Measurements from ENCODE around the gene PDZD4. TPM values are rescaled to one million over a fixed set of nuclear protein-coding genes. Genes with fewer than 3 reads are reported as not detected.

The PDZD4 gene
- total RNA-seq, 5 donors from 2014 or later (not counting 1 experiment from before 2014, with no cell fraction given): 3.7 to 51.3 (median 9.0) TPM

- no peaks in the 10 kb centered on the region for H3K9me3 Mint-ChIP-seq
- CTCF ChIA-PET: no interaction called here
These were observed 50.3 kb downstream of the PDZD4 start for GRCh38 chrX:153779891-153780677.

GRCh38 chrX:153778684-153779101 lies 51.7 kb downstream of the PDZD4 start:
- Histone ChIP-seq H3K4me1 (ENCODE audit: control insufficient read depth in 1 of 2, extremely low read depth in 1 of 2, insufficient read depth in 2 of 2, low read length in 2 of 2) (peaks cover 0 to 8% of the 10 kb centered on the region in 2 experiments), H3K9me3 (no peaks in the 10 kb centered on the region), H3K27me3 (replicated peaks in 1 of 2; ENCODE audit: control insufficient read depth in 2 of 2, extremely low read depth in 1 of 2, insufficient read depth in 2 of 2, low read length in 1 of 2) (peaks cover 0 to 33% of the 10 kb centered on the region in 2 experiments), H3K36me3 (ENCODE audit: control insufficient read depth in 2 of 2, extremely low read depth in 1 of 2, insufficient read depth in 1 of 2, low read length in 1 of 2) (peaks cover 2 to 7% of the 10 kb centered on the region in 2 donors), H3K4me3 (ENCODE audit: control insufficient read depth in 1 of 2, extremely low read depth in 1 of 2, low read length in 1 of 2) (no peak overlapping the region), H3K27ac (ENCODE audit: low read length) (no peak overlapping the region)
- ChIA-PET POLR2A (no interaction called here), CTCF (no interaction called here)
- no peak overlapping the region for H3K27ac Mint-ChIP-seq
- 83% methylated on average over 9 of the region's 16 CpGs for WGBS (ENCODE audit: insufficient coverage)
- DNase-seq (no peak), ATAC-seq (replicated peaks in 1 of 4) (no peak)
- H3K27me3 Mint-ChIP-seq: peaks cover 7 to 8% of the 10 kb centered on the region in 2 donors
- no peaks in the 10 kb centered on the region for H3K9me3 Mint-ChIP-seq
- peaks cover 3 to 7% (median 7%) of the 10 kb centered on the region in 3 donors for H3K4me1 Mint-ChIP-seq
- no peaks in the 10 kb centered on the region for H3K36me3 Mint-ChIP-seq
- no peak overlapping the region for H3K4me3 Mint-ChIP-seq

More at GRCh38 chrX:153779891-153780677, 50.3 kb downstream of the PDZD4 start:
- no peak overlapping the region for H3K27ac ChIP-seq (ENCODE audit: low read length)
- peaks cover 7 to 8% of the 10 kb centered on the region in 2 donors for H3K27me3 Mint-ChIP-seq
- ATAC-seq (replicated peaks in 1 of 4) (peak in 1 of 4 experiments; percentile 27), DNase-seq (no peak)
- no peak overlapping the region for H3K4me3 ChIP-seq (ENCODE audit: control insufficient read depth in 1 of 2, extremely low read depth in 1 of 2, low read length in 1 of 2)
- H3K27ac Mint-ChIP-seq: no peak overlapping the region
- H3K4me1 ChIP-seq (ENCODE audit: control insufficient read depth in 1 of 2, extremely low read depth in 1 of 2, insufficient read depth in 2 of 2, low read length in 2 of 2): peaks cover 0 to 8% of the 10 kb centered on the region in 2 experiments
- H3K4me3 Mint-ChIP-seq: peak overlapping the region in 1 of 3 donors; percentile 24
- peaks cover 2 to 7% of the 10 kb centered on the region in 2 donors for H3K36me3 ChIP-seq (ENCODE audit: control insufficient read depth in 2 of 2, extremely low read depth in 1 of 2, insufficient read depth in 1 of 2, low read length in 1 of 2)
- H3K4me1 Mint-ChIP-seq: peaks cover 3 to 7% (median 7%) of the 10 kb centered on the region in 3 donors
- POLR2A ChIA-PET: no interaction called here
- 72% methylated on average over 9 of the region's 18 CpGs for WGBS (ENCODE audit: insufficient coverage)
- peaks cover 0 to 33% of the 10 kb centered on the region in 2 experiments for H3K27me3 ChIP-seq (replicated peaks in 1 of 2; ENCODE audit: control insufficient read depth in 2 of 2, extremely low read depth in 1 of 2, insufficient read depth in 2 of 2, low read length in 1 of 2)
- H3K36me3 Mint-ChIP-seq: no peaks in the 10 kb centered on the region
- H3K9me3 ChIP-seq: no peaks in the 10 kb centered on the region

DNA sequence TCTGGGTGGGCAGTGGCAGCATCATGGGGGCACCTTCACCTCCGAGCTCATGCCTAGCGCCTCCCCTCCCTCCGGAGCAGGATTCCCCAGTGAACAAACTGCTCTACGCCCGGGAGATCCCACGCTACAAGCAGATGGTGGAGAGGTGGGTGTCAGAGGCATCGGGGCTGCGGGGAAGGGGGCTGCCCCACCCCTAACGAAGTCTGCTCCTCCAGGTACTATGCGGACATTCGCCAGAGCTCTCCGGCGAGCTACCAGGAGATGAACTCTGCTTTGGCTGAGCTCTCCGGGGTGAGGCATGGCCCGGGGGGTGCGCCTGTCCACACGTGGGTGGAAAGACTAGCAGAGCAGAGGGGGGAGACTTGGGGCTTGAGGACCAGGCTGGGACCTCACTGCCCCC lies 52.2 kb downstream of the PDZD4 start:
- peaks cover 0 to 33% of the 10 kb centered on the region in 2 experiments for H3K27me3 ChIP-seq (replicated peaks in 1 of 2; ENCODE audit: control insufficient read depth in 2 of 2, extremely low read depth in 1 of 2, insufficient read depth in 2 of 2, low read length in 1 of 2)
- no peak for ATAC-seq (replicated peaks in 1 of 4)
- Mint-ChIP-seq H3K27me3 (peaks cover 7 to 8% of the 10 kb centered on the region in 2 donors), H3K9me3 (no peaks in the 10 kb centered on the region), H3K27ac (no peak overlapping the region), H3K36me3 (no peaks in the 10 kb centered on the region), H3K4me3 (no peak overlapping the region), H3K4me1 (peaks cover 3 to 7% (median 7%) of the 10 kb centered on the region in 3 donors)
- 80% methylated on average over 1 of the region's 17 CpGs for WGBS (ENCODE audit: insufficient coverage)
- no peak overlapping the region for H3K4me3 ChIP-seq (ENCODE audit: control insufficient read depth in 1 of 2, extremely low read depth in 1 of 2, low read length in 1 of 2)
- no peak overlapping the region for H3K27ac ChIP-seq (ENCODE audit: low read length)
- CTCF ChIA-PET: no interaction called here
- no peak for DNase-seq
- POLR2A ChIA-PET: no interaction called here
- peaks cover 0 to 7% of the 10 kb centered on the region in 2 donors for H3K36me3 ChIP-seq (ENCODE audit: control insufficient read depth in 2 of 2, extremely low read depth in 1 of 2, insufficient read depth in 1 of 2, low read length in 1 of 2)
- peaks cover 0 to 8% of the 10 kb centered on the region in 2 experiments for H3K4me1 ChIP-seq (ENCODE audit: control insufficient read depth in 1 of 2, extremely low read depth in 1 of 2, insufficient read depth in 2 of 2, low read length in 2 of 2)
- no peaks in the 10 kb centered on the region for H3K9me3 ChIP-seq

DNA sequence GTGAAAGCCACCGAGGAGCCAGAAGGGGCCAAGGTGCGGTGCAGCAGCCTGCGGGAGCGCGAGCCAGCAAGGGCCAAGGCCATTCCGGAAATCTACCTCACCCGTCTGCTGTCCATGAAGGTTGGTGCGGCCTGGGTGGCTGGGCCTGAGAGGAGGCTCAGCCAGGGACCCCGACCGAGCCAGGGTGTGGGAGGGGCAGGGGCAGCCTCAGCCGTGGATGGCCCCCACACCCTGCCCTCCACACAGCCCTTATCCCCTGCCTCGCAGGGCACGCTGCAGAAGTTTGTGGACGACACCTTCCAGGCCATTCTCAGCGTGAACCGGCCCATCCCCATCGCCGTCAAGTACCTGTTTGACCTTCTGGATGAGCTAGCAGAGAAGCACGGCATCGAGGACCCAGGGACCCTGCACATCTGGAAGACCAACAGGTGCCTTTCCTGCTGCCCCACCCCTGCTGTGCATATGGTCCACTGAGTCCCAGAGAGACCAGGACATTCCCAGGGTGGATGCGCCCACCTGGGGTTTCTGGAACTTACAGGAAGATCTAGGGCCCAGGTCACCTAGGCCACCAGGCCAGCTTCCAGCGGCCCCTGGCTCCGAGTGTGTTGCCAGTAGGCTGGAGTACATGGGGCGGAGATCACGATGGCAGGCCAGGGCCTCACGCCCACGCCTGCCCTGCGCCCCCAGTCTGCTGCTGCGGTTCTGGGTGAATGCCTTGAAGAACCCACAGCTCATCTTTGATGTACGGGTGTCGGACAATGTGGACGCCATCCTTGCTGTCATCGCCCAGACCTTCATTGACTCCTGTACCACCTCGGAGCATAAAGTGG lies 52.9 kb downstream of the PDZD4 start:
- ChIA-PET CTCF (no interaction called here), POLR2A (no interaction called here)
- Mint-ChIP-seq H3K27me3 (peaks cover 7 to 8% of the 10 kb centered on the region in 2 donors), H3K36me3 (no peaks in the 10 kb centered on the region), H3K27ac (no peak overlapping the region), H3K4me1 (peaks cover 3 to 7% (median 7%) of the 10 kb centered on the region in 3 donors), H3K9me3 (no peaks in the 10 kb centered on the region), H3K4me3 (no peak overlapping the region)
- DNase-seq: no peak
- Histone ChIP-seq H3K4me1 (ENCODE audit: control insufficient read depth in 1 of 2, extremely low read depth in 1 of 2, insufficient read depth in 2 of 2, low read length in 2 of 2) (peaks cover 0 to 8% of the 10 kb centered on the region in 2 experiments), H3K27me3 (replicated peaks in 1 of 2; ENCODE audit: control insufficient read depth in 2 of 2, extremely low read depth in 1 of 2, insufficient read depth in 2 of 2, low read length in 1 of 2) (peaks cover 0 to 33% of the 10 kb centered on the region in 2 experiments), H3K9me3 (no peaks in the 10 kb centered on the region), H3K4me3 (ENCODE audit: control insufficient read depth in 1 of 2, extremely low read depth in 1 of 2, low read length in 1 of 2) (no peak overlapping the region), H3K36me3 (ENCODE audit: control insufficient read depth in 2 of 2, extremely low read depth in 1 of 2, insufficient read depth in 1 of 2, low read length in 1 of 2) (peaks cover 0 to 4% of the 10 kb centered on the region in 2 donors), H3K27ac (ENCODE audit: low read length) (no peak overlapping the region)
- ATAC-seq (replicated peaks in 1 of 4): no peak
- 82% methylated on average over 3 of the region's 34 CpGs for WGBS (ENCODE audit: insufficient coverage)

GRCh38 chrX:153776611-153777045 lies 53.7 kb downstream of the PDZD4 start:
- Mint-ChIP-seq H3K4me1 (peaks cover 3 to 7% (median 7%) of the 10 kb centered on the region in 3 donors), H3K27me3 (peaks cover 7 to 8% of the 10 kb centered on the region in 2 donors), H3K27ac (no peak overlapping the region), H3K4me3 (no peak overlapping the region), H3K9me3 (no peaks in the 10 kb centered on the region), H3K36me3 (no peaks in the 10 kb centered on the region)
- Histone ChIP-seq H3K4me3 (ENCODE audit: control insufficient read depth in 1 of 2, extremely low read depth in 1 of 2, low read length in 1 of 2) (no peak overlapping the region), H3K4me1 (ENCODE audit: control insufficient read depth in 1 of 2, extremely low read depth in 1 of 2, insufficient read depth in 2 of 2, low read length in 2 of 2) (peaks cover 0 to 8% of the 10 kb centered on the region in 2 experiments), H3K27ac (ENCODE audit: low read length) (no peak overlapping the region), H3K27me3 (replicated peaks in 1 of 2; ENCODE audit: control insufficient read depth in 2 of 2, extremely low read depth in 1 of 2, insufficient read depth in 2 of 2, low read length in 1 of 2) (peaks cover 0 to 33% of the 10 kb centered on the region in 2 experiments), H3K9me3 (no peaks in the 10 kb centered on the region), H3K36me3 (ENCODE audit: control insufficient read depth in 2 of 2, extremely low read depth in 1 of 2, insufficient read depth in 1 of 2, low read length in 1 of 2) (no peaks in the 10 kb centered on the region)
- CTCF ChIA-PET: no interaction called here
- ATAC-seq (replicated peaks in 1 of 4) (no peak), DNase-seq (no peak)
- WGBS (ENCODE audit: insufficient coverage): 77% methylated on average over 9 of the region's 22 CpGs
- POLR2A ChIA-PET: no interaction called here

DNA sequence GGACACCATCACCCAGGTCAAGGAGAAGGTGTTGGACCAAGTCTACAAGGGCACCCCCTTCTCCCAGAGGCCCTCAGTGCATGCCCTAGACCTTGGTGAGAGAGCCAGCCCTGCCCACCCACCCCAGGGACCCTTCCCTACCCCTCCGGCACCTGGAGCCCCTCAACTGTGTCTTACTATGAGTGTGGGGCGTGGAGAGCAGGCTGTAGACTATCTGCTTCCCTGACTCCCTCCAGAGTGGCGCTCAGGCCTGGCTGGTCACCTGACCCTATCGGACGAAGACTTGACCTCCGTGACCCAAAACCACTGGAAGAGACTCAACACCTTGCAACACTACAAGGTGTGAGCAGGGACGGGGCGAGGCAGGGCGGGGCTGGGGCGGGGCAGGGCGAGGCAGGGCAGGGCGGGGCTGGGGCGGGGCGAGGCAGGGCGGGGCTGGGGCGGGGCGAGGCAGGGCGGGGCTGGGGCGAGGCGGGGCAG lies 54.2 kb downstream of the PDZD4 start:
- no peaks in the 10 kb centered on the region for H3K36me3 ChIP-seq (ENCODE audit: control insufficient read depth in 2 of 2, extremely low read depth in 1 of 2, insufficient read depth in 1 of 2, low read length in 1 of 2)
- ChIA-PET POLR2A (no interaction called here), CTCF (no interaction called here)
- no peak for ATAC-seq (replicated peaks in 1 of 4)
- H3K4me1 Mint-ChIP-seq: peaks cover 3 to 7% (median 7%) of the 10 kb centered on the region in 3 donors
- H3K9me3 Mint-ChIP-seq: no peaks in the 10 kb centered on the region
- no peak overlapping the region for H3K4me3 ChIP-seq (ENCODE audit: control insufficient read depth in 1 of 2, extremely low read depth in 1 of 2, low read length in 1 of 2)
- no peak for DNase-seq
- no peak overlapping the region for H3K4me3 Mint-ChIP-seq
- peaks cover 0 to 8% of the 10 kb centered on the region in 2 experiments for H3K4me1 ChIP-seq (ENCODE audit: control insufficient read depth in 1 of 2, extremely low read depth in 1 of 2, insufficient read depth in 2 of 2, low read length in 2 of 2)
- no peak overlapping the region for H3K27ac Mint-ChIP-seq
- H3K36me3 Mint-ChIP-seq: no peaks in the 10 kb centered on the region
- H3K27ac ChIP-seq (ENCODE audit: low read length): no peak overlapping the region
- peaks cover 0 to 30% of the 10 kb centered on the region in 2 experiments for H3K27me3 ChIP-seq (replicated peaks in 1 of 2; ENCODE audit: control insufficient read depth in 2 of 2, extremely low read depth in 1 of 2, insufficient read depth in 2 of 2, low read length in 1 of 2)
- H3K9me3 ChIP-seq: no peaks in the 10 kb centered on the region
- H3K27me3 Mint-ChIP-seq: peaks cover 7 to 8% of the 10 kb centered on the region in 2 donors
- no CpG with 5 or more reads among the region's 20 CpGs for WGBS (ENCODE audit: insufficient coverage)
